HG02642 (cell line): ENCODE data around the gene UBD.
A peak's percentile ranks its signal among the peaks of the same experiment; 100 is the strongest.

Experiments used
- ATAC-seq: cut with Tn5 transposase; IDR thresholded peaks from one replicate; pipeline ENCODE4 v1.9.1; 2021; ENCODE audit warnings: mild to moderate bottlenecking; ENCODE audit not compliant: unreplicated experiment, poor library complexity

The UBD gene

DNA sequence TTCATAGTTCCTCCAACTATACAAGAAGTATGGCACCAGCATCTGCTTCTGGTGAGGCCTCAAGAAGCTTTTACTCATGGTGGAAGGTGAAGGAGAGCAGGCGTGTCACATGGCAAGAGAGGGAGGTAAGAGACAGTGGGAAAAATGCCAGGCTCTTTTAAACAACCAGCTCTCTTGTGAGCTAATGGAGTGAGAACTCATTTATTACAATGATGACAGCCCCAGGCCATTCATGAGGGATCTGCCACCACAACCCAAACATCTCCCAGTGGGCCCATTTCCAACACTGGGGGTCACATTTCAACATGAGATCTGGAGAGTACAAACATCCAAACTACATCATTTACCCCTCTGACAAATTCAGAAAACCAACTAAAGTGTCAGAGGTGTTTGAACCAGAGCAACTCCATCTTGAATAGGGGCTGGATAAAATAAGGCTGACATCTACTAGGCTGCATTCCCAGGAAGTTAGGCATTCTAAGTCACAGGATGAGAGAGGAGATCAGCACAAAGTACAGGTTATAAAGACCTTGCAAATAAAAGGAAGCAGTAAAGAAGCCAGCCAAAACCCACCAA lies 2.2 kb upstream of the UBD start:
- ATAC-seq, result no peak

DNA sequence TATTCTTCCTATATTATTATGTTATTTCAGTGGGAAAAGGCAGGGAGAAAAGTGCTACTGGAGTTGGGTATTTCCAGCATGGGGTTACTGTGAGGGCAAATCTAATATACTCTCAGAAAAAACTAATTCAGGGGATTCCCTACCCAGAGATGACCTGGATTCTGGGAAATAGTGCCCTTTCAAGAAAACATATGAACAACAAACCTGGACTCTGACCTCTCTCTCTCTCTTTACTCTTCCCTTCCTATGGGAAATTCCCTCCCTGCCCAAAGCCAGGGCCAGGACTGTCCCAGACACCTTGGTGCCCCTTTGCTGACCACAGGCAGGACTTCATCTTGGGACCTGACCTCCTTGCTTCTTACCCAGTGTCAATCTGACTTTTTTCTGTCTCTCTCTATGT lies 1.6 kb upstream of the UBD start:
- no peak for ATAC-seq

DNA sequence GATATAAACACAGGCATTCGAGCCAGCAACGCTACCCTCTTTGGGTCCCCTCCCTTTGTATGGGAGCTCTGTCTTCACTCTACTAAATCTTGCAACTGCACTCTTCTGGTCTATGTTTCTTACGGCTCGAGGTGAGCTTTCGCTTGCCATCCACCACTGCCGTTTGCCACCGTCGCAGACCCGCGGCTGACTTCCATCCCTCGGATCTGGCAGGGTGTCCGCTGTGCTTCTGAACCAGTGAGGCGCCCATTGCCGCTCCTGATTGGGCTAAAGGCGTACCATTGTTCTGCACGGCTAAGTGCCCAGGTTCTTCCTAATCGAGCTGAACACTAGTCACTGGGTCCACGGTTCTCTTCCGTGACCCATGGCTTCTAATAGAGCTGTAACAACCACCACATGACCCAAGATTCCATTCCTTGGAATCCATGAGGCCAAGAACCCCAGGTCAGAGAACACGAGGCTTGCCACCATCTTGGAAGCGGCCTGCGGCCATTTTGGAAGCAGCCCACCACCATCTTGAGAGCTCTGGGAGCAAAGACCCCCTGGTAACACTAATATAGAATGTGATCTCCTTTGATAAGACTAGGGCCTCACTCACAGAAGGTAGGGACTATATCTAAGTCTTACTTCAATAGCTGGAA lies 973 bp downstream of the UBD start:
- ATAC-seq, result no peak

DNA sequence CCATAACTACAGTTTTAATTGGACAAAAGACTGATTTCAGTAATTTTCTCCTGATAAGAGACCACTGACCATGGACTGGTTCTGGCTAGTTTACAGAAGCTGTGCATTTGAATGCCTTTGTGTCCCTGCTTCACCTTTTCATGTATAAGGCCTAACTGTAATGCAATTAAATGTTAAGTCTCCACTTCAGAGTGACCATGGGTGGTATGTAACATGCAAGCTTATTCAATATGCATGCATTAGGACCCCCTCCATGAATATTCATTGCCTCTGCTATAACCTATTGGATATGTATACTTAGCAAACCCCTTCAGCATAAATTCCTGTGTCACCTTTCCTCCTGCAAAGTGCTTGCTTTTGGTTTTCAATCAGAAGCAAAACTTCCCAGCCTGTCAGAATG lies 2.2 kb downstream of the UBD start:
- no peak for ATAC-seq

DNA sequence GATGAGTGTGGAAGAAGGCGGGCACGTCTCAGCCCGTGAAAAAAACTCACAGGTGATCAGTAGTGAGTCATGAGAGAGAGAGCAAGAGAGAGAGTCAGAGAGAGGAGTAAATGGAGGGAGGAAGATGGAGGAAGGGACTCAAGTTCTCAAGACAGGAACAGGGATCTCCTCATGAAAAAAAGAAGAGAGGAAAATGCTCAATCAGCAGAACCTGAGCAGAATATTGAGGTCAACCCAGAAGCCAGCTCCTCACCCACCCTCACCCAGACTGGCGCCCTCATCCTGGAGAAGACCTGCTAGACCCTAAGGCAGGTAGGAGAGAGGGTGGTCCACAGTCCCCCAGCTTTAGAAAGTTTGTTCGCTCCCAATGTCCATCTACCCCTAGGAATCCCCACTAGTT lies 4.8 kb downstream of the UBD start:
- ATAC-seq, result no peak

DNA sequence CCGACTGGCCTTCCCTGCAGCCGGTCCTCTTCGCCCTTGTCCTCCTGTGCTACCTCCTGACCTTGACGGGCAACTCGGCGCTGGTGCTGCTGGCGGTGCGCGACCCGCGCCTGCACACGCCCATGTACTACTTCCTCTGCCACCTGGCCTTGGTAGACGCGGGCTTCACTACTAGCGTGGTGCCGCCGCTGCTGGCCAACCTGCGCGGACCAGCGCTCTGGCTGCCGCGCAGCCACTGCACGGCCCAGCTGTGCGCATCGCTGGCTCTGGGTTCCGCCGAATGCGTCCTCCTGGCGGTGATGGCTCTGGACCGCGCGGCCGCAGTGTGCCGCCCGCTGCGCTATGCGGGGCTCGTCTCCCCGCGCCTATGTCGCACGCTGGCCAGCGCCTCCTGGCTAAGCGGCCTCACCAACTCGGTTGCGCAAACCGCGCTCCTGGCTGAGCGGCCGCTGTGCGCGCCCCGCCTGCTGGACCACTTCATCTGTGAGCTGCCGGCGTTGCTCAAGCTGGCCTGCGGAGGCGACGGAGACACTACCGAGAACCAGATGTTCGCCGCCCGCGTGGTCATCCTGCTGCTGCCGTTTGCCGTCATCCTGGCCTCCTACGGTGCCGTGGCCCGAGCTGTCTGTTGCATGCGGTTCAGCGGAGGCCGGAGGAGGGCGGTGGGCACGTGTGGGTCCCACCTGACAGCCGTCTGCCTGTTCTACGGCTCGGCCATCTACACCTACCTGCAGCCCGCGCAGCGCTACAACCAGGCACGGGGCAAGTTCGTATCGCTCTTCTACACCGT lies 6.1 kb downstream of the UBD start:
- no peak for ATAC-seq

DNA sequence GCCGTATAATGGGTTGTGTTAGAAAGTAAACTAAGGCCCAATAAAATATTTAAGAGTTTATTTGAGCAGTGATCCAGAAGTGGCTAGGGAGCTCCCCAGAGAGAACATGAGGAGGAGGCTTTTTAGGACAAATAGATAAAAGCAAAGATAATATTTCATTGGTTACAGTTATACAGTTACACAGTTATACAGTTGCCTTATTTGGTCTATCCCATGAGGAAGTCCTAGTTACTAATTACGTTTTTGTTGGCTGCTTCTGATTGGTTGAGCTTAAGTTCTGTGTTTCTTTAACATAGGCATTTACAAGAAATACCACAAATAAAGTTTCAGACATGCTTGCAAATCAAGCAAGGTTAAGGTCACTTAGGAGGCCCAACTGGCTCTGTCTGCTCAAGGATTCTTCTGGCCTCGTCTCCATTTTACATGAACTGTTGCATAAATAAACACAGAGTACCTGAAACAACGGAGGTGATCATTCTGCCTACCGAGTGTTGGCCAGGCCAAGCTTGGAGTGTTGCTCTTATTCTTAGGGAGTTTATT lies 7.0 kb downstream of the UBD start:
- ATAC-seq, result peak; percentile 75

GRCh38 chr6:29547573-29547972 lies 12.0 kb downstream of the UBD start:
- ATAC-seq, result no peak

DNA sequence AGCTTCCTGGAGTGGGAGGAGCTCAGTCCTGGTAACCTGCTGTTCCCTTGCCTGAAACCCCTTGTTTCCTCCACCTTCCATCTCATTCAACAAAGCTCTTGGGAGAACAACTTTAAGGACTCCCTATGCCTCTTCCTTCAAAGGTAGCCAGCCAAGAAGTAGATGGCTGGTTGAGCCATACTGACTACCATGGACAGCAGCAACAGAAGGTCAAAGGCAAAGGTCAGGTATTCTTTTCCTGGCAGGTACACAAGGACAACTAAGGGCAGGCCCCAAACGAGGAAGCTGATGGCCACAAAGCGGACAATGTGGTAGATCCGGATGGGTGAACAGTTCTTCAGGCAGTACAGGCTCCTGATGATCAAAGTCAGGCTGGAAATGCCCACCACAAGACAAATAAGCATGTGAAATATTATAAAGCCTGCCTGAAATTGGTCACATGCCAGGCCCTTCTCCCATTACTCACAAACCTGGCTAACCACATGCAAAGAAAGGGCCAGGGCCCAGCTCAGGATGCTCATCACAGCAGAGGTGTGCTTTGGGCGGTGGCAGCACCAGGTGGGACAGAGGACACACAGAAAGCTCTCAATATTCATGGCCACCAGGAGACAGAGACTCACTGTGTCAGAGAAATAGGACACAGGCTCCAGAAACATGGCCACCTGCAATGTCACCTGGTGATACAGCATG lies 21.7 kb downstream of the UBD start:
- ATAC-seq, result no peak

- ATAC-seq, result no peak
These were observed 27.1 kb downstream of the UBD start for GRCh38 chr6:29532320-29532951.

DNA sequence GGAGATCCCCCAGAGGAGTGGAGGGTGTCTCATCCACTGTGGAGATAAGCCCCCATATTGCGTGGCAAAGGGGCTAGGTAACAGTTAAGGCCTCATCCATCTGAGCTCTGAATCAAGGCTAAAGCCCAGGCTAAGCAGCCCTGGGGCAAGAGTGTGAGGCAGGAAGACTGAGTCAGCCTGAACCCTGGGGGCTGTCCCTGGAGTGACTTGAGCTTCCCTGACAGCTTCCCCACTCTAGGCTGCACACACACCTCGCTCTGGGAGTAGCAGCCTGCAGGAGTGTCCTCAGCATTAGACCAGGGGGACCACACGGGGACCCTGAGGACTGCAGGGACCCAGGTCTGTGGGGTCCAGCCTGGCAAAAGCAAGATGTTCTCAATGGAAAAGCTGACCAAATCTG lies 27.9 kb downstream of the UBD start:
- ATAC-seq, result no peak

DNA sequence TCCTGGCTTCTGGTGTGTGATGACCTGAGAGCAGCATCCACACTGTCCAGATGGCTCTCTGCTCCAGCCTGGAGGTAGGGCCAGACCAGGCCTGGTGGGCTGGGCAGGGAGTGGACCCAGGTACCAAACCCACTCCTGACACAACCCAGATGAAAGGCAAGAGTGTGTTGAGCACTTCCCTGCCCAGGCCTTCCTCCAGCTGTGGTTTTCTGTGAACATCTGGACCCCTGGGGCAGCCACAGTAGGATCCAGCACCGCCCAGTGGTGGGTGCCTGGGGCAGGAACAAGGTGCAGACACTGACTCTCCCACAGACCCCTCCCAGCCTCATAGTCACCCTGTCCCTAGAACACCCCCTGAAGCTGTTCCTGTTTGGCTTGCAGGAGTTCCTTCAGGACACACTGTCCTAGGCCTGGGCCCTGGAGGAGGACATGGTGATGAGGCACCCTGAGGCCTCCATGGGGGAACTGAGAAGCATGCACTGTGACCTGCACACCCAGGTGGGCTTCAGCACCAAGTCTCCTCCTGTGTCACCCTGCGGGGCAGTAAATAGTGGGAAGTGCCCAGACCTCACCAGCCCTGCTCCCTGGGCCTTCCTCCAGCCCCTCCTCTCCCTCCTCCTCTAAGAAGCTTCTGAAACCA lies 28.7 kb downstream of the UBD start:
- no peak for ATAC-seq

GRCh38 chr6:29529956-29530355 lies 29.6 kb downstream of the UBD start:
- ATAC-seq, result no peak

GRCh38 chr6:29528988-29529560 lies 30.5 kb downstream of the UBD start:
- ATAC-seq, result no peak

GRCh38 chr6:29528300-29528931 lies 31.1 kb downstream of the UBD start:
- ATAC-seq, result no peak

DNA sequence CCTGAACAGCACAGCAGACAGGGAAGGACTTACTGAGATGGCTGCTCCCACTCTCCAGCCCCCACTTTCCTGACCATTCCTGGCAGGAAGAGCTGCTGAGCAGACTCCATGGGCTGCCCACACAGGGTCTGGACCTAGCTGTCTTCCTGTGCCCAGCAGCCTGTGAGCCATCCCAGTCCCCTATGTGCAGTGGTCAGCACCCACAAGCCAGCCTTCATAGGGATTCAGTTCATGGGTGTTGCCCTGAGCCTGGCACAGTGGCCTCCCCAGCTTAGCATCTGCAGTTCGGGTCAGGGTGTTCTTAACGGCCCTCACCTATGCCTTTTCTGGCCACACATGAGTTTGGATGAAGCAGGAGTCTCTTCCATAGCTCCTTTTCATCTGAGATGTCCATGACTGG lies 32.0 kb downstream of the UBD start:
- no peak for ATAC-seq

- ATAC-seq, result no peak
These were observed 32.4 kb downstream of the UBD start for GRCh38 chr6:29527126-29527525.

DNA sequence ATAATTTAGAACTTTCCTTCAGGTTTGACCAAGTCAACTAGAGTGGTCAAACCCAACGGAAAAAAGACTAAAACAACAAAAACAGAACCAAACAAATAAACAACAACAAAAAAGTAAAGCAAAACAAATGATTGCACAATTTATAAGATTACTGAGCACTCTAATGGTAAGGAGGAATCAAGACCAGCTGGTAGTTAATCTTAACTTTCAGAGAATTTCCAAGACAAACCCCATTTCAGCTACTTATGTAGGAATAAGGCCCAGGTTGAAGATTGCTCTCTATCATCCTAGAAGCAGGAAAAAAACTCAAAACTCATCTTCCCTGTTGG lies 34.3 kb downstream of the UBD start:
- no peak for ATAC-seq
